A549 (cell line): Measurements from ENCODE around the gene FOXB1. TPM values are rescaled to one million over a fixed set of nuclear protein-coding genes. Genes with fewer than 3 reads are reported as not detected.

ENCODE experiments used
- ATAC-seq, 2 experiments: fragments of 200-7000 bp in 1 of 2; fragments of >200 bp in 1 of 2; cut with Nextera tagmentation in 1 of 2; cut with Tn5 transposase in 1 of 2; 3 replicates each; pipeline versions ENCODE4 v1.8.0 to v1.9.1; 2018 to 2020; ENCODE audit warnings: mild to moderate bottlenecking in 1 of 2, moderate library complexity in 1 of 2
- CTCF ChIA-PET: fragments of 300-600 bp; sonication (Branson Sonifier 250); formaldehyde crosslinking; extraction: SDS; loops from one replicate; lab custom pipeline; 2021; ENCODE audit warnings: antibody characterized with exemption, inconsistent platforms; lab: Yijun Ruan, JAX
- POLR2A ChIA-PET: fragments of 350-600 bp; formaldehyde crosslinking; extraction: SDS; loops from one replicate; lab custom pipeline; 2021; ENCODE audit warnings: antibody characterized with exemption, inconsistent platforms; lab: Yijun Ruan, JAX
- DNase-seq, 2 experiments: peaks; one replicate each; pipeline versions ENCODE4 v3.0.0 to v3.0.0-alpha.2; 2011 to 2016; ENCODE audit warnings: low read depth in 1 of 2, low spot score in 1 of 2
- FAIRE-seq: peaks from 2 replicates; lab custom pipeline; 2011; peaks lifted over from hg19 to GRCh38; lab: Jason Lieb, UNC
- H3K27ac ChIP-seq, 2 experiments: fragments of >200 bp; sonication (Bioruptor Twin); formaldehyde crosslinking; 3 replicates each; pipeline ENCODE4 v1.5.1; 2016 to 2017
- H3K4me1 ChIP-seq: fragments of >200 bp; sonication (Bioruptor Twin); formaldehyde crosslinking; 3 replicates; pipeline ENCODE4 v1.6.1; 2016
- H3K4me2 ChIP-seq: fragments of >200 bp; sonication (Bioruptor Twin); formaldehyde crosslinking; 3 replicates; pipeline ENCODE4 v1.6.1; 2016
- H3K4me3 ChIP-seq: fragments of >200 bp; sonication (Bioruptor Twin); formaldehyde crosslinking; 3 replicates; pipeline ENCODE4 v1.5.1; 2016
- H3K9me3 ChIP-seq: fragments of >200 bp; sonication (Bioruptor Twin); formaldehyde crosslinking; 3 replicates; pipeline ENCODE4 v1.6.1; 2016
- CBX8 ChIP-seq: fragments of 200-600 bp; sonication (generic); IDR thresholded peaks from 2 replicates; pipeline ENCODE4 v1.6.1; 2016
- CHD2 ChIP-seq: fragments of 150-350 bp; IDR thresholded peaks from 2 replicates; pipeline ENCODE4 v1.6.1; 2014; ENCODE audit warnings: low read length; ENCODE audit not compliant: partially characterized antibody
- EHF ChIP-seq: fragments of 250-450 bp; sonication (Bioruptor Pico); IDR thresholded peaks from 2 replicates; pipeline ENCODE4 v1.5.0; 2020; ENCODE audit warnings: mild to moderate bottlenecking
- EP300 ChIP-seq, 2 experiments: fragments of >200 bp; sonication (Bioruptor Twin); formaldehyde crosslinking; IDR thresholded peaks; 2 replicates in 1 of 2; 3 replicates in 1 of 2; pipeline ENCODE4 v1.6.1; 2016 to 2017
- FOSL2 ChIP-seq, 2 experiments: fragments of 450-650 bp in 1 of 2; fragments of >200 bp in 1 of 2; sonication (Bioruptor Twin) in 1 of 2; formaldehyde crosslinking; IDR thresholded peaks; 2 replicates each; pipeline versions ENCODE4 v1.5.0 to v1.6.1; 2016 to 2020; ENCODE audit warnings: mild to moderate bottlenecking in 1 of 2, moderate library complexity in 1 of 2
- GATA3 ChIP-seq: IDR thresholded peaks from 2 replicates; pipeline ENCODE4 v1.6.1; 2012; ENCODE audit warnings: borderline replicate concordance
- HOXA7 ChIP-seq: fragments of 250-450 bp; sonication (Bioruptor Pico); IDR thresholded peaks from 2 replicates; pipeline ENCODE4 v1.5.0; 2020; ENCODE audit warnings: mild to moderate bottlenecking, moderate library complexity
- HOXB5 ChIP-seq: fragments of 250-450 bp; sonication (Bioruptor Pico); IDR thresholded peaks from 2 replicates; pipeline ENCODE4 v1.5.0; 2020; ENCODE audit warnings: mild to moderate bottlenecking, moderate library complexity
- KDM1A ChIP-seq: fragments of 200-600 bp; sonication (generic); IDR thresholded peaks from 2 replicates; pipeline ENCODE4 v1.6.1; 2016; ENCODE audit warnings: low read depth, mild to moderate bottlenecking
- MAZ ChIP-seq: fragments of 150-350 bp; IDR thresholded peaks from 2 replicates; pipeline ENCODE4 v1.6.1; 2014; ENCODE audit warnings: antibody characterized with exemption, low read depth, low read length, borderline replicate concordance
- NPAS2 ChIP-seq: fragments of 250-450 bp; sonication (Bioruptor Pico); IDR thresholded peaks from 2 replicates; pipeline ENCODE4 v1.8.0; 2022; ENCODE audit warnings: mild to moderate bottlenecking, moderate library complexity, borderline replicate concordance
- POLR2AphosphoS2 ChIP-seq: conservative IDR thresholded peaks from 2 replicates; pipeline ENCODE4 v1.6.1; 2012; ENCODE audit warnings: low read length, improper control_type of control experiment, inconsistent platforms
- RCOR1 ChIP-seq: fragments of 150-350 bp; IDR thresholded peaks from 2 replicates; pipeline ENCODE4 v1.6.1; 2014; ENCODE audit warnings: antibody characterized with exemption, low read length, low read depth
- RFX5 ChIP-seq: fragments of 450-650 bp; IDR thresholded peaks from 2 replicates; pipeline ENCODE4 v1.7.1; 2014; ENCODE audit warnings: antibody characterized with exemption, mild to moderate bottlenecking, moderate library complexity
- RNF2 ChIP-seq: fragments of 200-600 bp; sonication (generic); IDR thresholded peaks from 2 replicates; pipeline ENCODE4 v1.6.1; 2016; ENCODE audit warnings: low read depth, mild to moderate bottlenecking, antibody characterized with exemption, moderate library complexity, borderline replicate concordance
- ZNF302 ChIP-seq: fragments of 250-450 bp; sonication (Bioruptor Pico); IDR thresholded peaks from 2 replicates; pipeline ENCODE4 v1.9.0; 2021; ENCODE audit warnings: inconsistent platforms, mild to moderate bottlenecking, moderate library complexity
- ZSCAN20 ChIP-seq: fragments of 250-450 bp; sonication (Bioruptor Pico); IDR thresholded peaks from 2 replicates; pipeline ENCODE4 v1.8.0; 2022; ENCODE audit warnings: mild to moderate bottlenecking, moderate library complexity
- WGBS: methylation state at CpG from one replicate; pipeline ENCODE4 v1.1.6; 2017; ENCODE audit errors: missing lambda C conversion rate; 5-methylcytosine and 5-hydroxymethylcytosine counted together
- polyA plus RNA-seq, 4 experiments: library from polyadenylated mRNA; depleted of rRNA in 3 of 4; stranded (reverse); fragments of >200 nt; fragmentation: RNase III in 1 of 4; extraction: RNeasy Plus Mini Kit Qiagen cat#74134 plus additional on column Dnase treatment in 1 of 4; gene quantifications; 2 replicates in 3 of 4; 3 replicates in 1 of 4; pipeline ENCODE4 v1.2.3, GENCODE V29; 2011 to 2017
- TF ChIP-seq, protein P1 (sequence below): fragments of 250-450 bp; sonication (Bioruptor Pico); IDR thresholded peaks from 2 replicates; pipeline ENCODE4 v1.5.0; 2021; ENCODE audit warnings: mild to moderate bottlenecking, moderate library complexity, borderline replicate concordance
- TF ChIP-seq, protein P2 (sequence below): IDR thresholded peaks from 2 replicates; pipeline ENCODE4 v1.6.1; 2012
- TF ChIP-seq, protein P3 (sequence below): IDR thresholded peaks from 2 replicates; pipeline ENCODE4 v1.6.1; 2012
- TF ChIP-seq, protein P4 (sequence below): fragments of 250-450 bp; sonication (Bioruptor Pico); IDR thresholded peaks from 2 replicates; pipeline ENCODE4 v1.5.0; 2020; ENCODE audit warnings: low read depth, mild to moderate bottlenecking, moderate library complexity
- TF ChIP-seq, protein P5 (sequence below): fragments of >200 bp; sonication (Bioruptor Twin); formaldehyde crosslinking; IDR thresholded peaks from 3 replicates; pipeline ENCODE4 v1.6.1; 2016

The FOXB1 gene
- polyA plus RNA-seq, 2 of the 4 experiments (the other 2 are of a cell fraction), result not detected

DNA sequence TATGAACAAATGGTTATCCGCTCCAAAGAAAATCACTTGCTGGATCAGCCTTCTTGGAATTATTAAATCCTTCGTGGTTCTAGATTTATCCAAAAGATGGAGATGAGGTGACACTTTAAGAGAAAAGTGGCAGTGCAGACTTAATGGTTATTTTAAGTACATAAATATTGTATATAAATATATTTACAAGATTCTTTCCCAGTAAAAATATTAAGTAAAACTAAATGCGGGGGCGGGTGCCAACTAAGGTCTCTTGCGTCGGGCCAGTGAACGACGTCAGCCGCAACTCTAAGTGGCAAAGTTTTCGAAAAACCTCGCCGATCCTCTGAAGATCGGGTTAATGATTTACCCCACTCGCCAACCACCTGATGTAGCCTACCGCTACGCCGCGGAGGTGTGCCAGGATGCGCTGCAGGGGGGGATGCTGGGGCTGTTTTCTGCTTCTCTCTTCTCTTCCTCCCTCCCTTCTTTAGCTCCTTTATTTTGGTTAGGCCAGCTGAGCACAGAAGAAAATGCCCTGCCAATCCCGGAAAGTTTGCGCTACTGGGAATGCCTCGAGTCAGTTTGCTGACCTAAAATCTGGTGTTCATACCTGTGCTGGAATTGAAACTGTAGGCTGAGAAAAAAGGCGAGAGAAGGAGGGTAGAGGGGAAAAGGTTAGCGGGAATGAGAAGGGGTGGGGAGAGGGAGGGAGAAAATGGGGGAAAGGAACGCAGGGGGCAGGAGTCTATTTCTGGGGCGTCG, 7.6 kb upstream of the FOXB1 start (continued):
- TF ChIP-seq POLR2AphosphoS2 (no peak), MAZ (no peak), HOXA7 (CRISPR knock-in tag) (no peak), CBX8 (no peak; the same call in 1 of the 2 replicates), GATA3 (no peak)
- TF ChIP-seq, protein P1, sequence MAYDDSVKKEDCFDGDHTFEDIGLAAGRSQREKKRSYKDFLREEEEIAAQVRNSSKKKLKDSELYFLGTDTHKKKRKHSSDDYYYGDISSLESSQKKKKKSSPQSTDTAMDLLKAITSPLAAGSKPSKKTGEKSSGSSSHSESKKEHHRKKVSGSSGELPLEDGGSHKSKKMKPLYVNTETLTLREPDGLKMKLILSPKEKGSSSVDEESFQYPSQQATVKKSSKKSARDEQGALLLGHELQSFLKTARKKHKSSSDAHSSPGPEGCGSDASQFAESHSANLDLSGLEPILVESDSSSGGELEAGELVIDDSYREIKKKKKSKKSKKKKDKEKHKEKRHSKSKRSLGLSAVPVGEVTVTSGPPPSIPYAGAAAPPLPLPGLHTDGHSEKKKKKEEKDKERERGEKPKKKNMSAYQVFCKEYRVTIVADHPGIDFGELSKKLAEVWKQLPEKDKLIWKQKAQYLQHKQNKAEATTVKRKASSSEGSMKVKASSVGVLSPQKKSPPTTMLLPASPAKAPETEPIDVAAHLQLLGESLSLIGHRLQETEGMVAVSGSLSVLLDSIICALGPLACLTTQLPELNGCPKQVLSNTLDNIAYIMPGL, result no peak
- TF ChIP-seq, protein P2, sequence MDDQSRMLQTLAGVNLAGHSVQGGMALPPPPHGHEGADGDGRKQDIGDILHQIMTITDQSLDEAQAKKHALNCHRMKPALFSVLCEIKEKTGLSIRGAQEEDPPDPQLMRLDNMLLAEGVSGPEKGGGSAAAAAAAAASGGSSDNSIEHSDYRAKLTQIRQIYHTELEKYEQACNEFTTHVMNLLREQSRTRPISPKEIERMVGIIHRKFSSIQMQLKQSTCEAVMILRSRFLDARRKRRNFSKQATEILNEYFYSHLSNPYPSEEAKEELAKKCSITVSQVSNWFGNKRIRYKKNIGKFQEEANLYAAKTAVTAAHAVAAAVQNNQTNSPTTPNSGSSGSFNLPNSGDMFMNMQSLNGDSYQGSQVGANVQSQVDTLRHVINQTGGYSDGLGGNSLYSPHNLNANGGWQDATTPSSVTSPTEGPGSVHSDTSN, result no peak
- TF ChIP-seq, protein P3, sequence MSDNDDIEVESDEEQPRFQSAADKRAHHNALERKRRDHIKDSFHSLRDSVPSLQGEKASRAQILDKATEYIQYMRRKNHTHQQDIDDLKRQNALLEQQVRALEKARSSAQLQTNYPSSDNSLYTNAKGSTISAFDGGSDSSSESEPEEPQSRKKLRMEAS, result no peak

DNA sequence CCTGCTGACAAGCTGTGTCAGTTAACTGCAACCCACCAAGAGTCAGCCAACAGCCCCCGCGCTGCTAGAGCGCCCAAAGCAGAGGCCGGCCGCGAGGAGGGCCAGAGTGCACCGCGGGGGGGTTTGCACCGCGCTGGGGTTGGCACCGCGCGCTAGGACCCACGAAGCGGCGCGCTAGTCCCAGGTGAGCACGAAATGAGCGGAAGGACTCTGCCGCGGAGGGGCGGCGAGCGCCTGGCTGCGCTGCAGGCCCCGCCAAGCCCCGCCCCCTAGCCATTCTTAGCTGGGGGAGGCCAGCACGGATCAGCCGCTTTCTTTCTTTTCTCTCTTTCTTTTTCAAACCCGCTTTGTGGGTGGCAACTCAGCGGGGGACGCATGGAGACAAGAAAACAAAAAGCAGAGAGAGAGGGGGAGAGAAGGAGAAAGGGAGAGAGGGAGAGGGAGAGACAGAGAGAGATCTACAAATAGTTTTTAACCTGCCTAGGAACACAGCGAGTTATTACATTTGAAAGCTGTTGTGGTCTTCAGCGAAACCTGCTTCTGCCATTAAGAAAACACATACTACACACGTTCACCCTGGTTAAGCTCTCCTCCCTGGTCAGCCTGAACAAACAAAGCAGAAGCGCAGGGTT, 6.9 kb upstream of the FOXB1 start:
- WGBS, result 5% methylated on average over 36 of the region's 36 CpGs
- peak; percentile 59 for FAIRE-seq
- H3K27ac ChIP-seq, result no peak overlapping the region
- H3K4me2 ChIP-seq, result peak overlapping the region; percentile 72
- peak in 1 of 2 experiments; percentile 23; a peak in 3 of 6 replicates for ATAC-seq
- peaks cover 25% of the 10 kb centered on the region for H3K4me1 ChIP-seq
- ChIA-PET CTCF (interaction anchor here (0.5 to 1.5 kb wide), 5 partner anchors 10 to 306 kb away, joined by 3 to 5 read pairs (median 3); no protein-coding TSS in a partner anchor), POLR2A (no interaction called here)
- DNase-seq, result no peak
- no peaks in the 10 kb centered on the region for H3K9me3 ChIP-seq
- peak overlapping the region; percentile 27; the same call in 2 of the 3 replicates for H3K4me3 ChIP-seq
- TF ChIP-seq POLR2AphosphoS2 (no peak), RNF2 (0 out of 2 replicates have a peak, but pooled peaks have one; percentile 38), EHF (no peak)

DNA sequence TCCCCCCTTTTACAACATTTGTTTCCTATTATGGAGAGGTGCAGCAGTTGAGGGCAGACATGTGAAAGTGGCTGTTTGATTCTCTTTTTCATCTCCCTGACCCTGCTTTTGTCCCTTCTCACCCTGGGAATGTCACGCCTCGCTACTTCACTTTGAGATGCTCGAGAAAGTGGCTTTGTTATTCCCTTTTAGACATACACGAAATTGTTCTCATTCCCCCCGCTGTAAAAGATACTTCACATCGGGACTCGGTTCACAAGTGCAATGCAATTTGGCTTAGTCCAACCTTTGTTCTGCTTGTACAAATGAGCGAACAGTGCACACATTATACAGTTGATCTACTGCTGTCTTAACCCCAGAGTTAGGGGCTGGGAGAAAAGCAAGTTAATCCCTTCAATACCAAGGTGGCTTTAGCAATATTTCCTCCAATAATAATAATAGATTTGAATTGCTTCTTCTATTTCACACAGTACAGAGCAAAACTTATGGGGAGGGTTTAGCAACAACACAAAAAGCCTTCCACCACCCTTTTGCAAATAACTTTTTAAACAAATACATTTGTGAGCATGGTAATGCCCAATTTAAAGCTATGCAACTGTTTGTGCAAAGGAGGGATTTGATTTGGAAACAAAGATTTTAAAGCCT, 5.7 kb upstream of the FOXB1 start:
- no peak for DNase-seq
- no peak overlapping the region for H3K4me3 ChIP-seq
- no peak for ATAC-seq
- CTCF ChIA-PET, result interaction anchor here (1.1 to 1.5 kb wide), 4 partner anchors 9 to 307 kb away, joined by 3 read pairs; no protein-coding TSS in a partner anchor
- FAIRE-seq, result no peak
- H3K9me3 ChIP-seq, result no peaks in the 10 kb centered on the region
- POLR2A ChIA-PET, result no interaction called here
- no peak overlapping the region for H3K4me2 ChIP-seq
- TF ChIP-seq HOXB5 (no peak), RCOR1 (no peak), ZNF302 (CRISPR knock-in tag) (no peak), KDM1A (no peak), GATA3 (no peak), MAZ (no peak), FOSL2 (IDR thresholded peaks at IDR 0.05) (no peak), FOSL2 (CRISPR knock-in tag; IDR thresholded peaks at IDR 0.05) (no peak), EP300 (IDR thresholded peaks at IDR 0.05) (no peak), CHD2 (no peak), NPAS2 (CRISPR knock-in tag) (no peak), ZSCAN20 (no peak), RFX5 (no peak)
- TF ChIP-seq, protein P4, sequence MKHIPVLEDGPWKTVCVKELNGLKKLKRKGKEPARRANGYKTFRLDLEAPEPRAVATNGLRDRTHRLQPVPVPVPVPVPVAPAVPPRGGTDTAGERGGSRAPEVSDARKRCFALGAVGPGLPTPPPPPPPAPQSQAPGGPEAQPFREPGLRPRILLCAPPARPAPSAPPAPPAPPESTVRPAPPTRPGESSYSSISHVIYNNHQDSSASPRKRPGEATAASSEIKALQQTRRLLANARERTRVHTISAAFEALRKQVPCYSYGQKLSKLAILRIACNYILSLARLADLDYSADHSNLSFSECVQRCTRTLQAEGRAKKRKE (CRISPR knock-in tag), result no peak
- TF ChIP-seq, protein P1, result no peak
- TF ChIP-seq, protein P5, sequence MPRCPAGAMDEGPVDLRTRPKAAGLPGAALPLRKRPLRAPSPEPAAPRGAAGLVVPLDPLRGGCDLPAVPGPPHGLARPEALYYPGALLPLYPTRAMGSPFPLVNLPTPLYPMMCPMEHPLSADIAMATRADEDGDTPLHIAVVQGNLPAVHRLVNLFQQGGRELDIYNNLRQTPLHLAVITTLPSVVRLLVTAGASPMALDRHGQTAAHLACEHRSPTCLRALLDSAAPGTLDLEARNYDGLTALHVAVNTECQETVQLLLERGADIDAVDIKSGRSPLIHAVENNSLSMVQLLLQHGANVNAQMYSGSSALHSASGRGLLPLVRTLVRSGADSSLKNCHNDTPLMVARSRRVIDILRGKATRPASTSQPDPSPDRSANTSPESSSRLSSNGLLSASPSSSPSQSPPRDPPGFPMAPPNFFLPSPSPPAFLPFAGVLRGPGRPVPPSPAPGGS, result no peak
- WGBS, result 22% methylated on average over 8 of the region's 8 CpGs
- no peak overlapping the region for H3K27ac ChIP-seq
- H3K4me1 ChIP-seq, result peaks cover 25% of the 10 kb centered on the region
